HCT116 (cell line): Measurements from ENCODE around the gene ZDHHC22. TPM values are rescaled to one million over a fixed set of nuclear protein-coding genes. Genes with fewer than 3 reads are reported as not detected.

Experiments
- ATAC-seq: fragments of 200-7000 bp; cut with Tn5 transposase; 2 replicates; pipeline ENCODE4 v1.9.1; 2020; ENCODE audit warnings: mild to moderate bottlenecking, moderate library complexity
- BruUV-seq: library from RNA; stranded (reverse); fragments of 400-500 nt; replicated peaks from 2 replicates; lab custom pipeline; 2021; lab: Mats Ljungman, UMichigan
- CTCF ChIA-PET: fragments of 300-600 bp; sonication (Branson Sonifier 250); formaldehyde crosslinking; loops from one replicate; lab custom pipeline; 2021; ENCODE audit warnings: antibody characterized with exemption; lab: Charles Lee
- POLR2A ChIA-PET: fragments of 300-600, 350-600 bp; sonication (Branson Sonifier 250); formaldehyde crosslinking; loops from one replicate; lab custom pipeline; 2021; ENCODE audit warnings: antibody characterized with exemption; lab: Charles Lee
- RAD21 ChIA-PET, 2 experiments: fragments of 300-600 bp; sonication (Branson Sonifier 250); formaldehyde crosslinking; loops; one replicate each; lab custom pipeline; 2023; ENCODE audit warnings: low total read pairs in 2 of 2; ENCODE audit not compliant: uncharacterized antibody in 2 of 2, unreplicated experiment in 2 of 2, low non-redundant PET in 1 of 2; lab: Charles Lee
- DNase-seq: peaks from one replicate; pipeline ENCODE4 v3.0.0-alpha.2; 2010; ENCODE audit warnings: low read depth, low spot score
- H2AFZ ChIP-seq: fragments of 200-600 bp; shearing (Covaris generic), sonication (generic); 2 replicates; pipeline ENCODE4 v1.6.1; 2017; ENCODE audit warnings: low read depth, mixed run types, mixed read lengths, antibody characterized with exemption, low read length; ENCODE audit not compliant: poor library complexity, severe bottlenecking
- H3K27ac ChIP-seq: 2 replicates; pipeline ENCODE4 v1.5.1; 2012; ENCODE audit warnings: low read depth, low read length
- H3K27me3 ChIP-seq: fragments of 200-600 bp; sonication (generic); 2 replicates; pipeline ENCODE4 v1.6.1; 2016; ENCODE audit warnings: mixed run types, low read length, mixed read lengths; ENCODE audit not compliant: insufficient read depth
- H3K36me3 ChIP-seq, 2 experiments: fragments of 200-500 bp in 1 of 2; fragments of 200-600 bp in 1 of 2; sonication (Bioruptor generic) in 1 of 2; sonication (generic) in 1 of 2; 2 replicates each; pipeline versions ENCODE4 v1.5.1 to v1.6.1; 2014 to 2016; ENCODE audit warnings: low read length in 2 of 2, inconsistent platforms in 1 of 2, mixed read lengths in 1 of 2, mixed run types in 1 of 2; ENCODE audit not compliant: insufficient read depth in 2 of 2, control insufficient read depth in 1 of 2
- H3K4me1 ChIP-seq, 2 experiments: fragments of 200-600 bp in 1 of 2; sonication (generic) in 1 of 2; 2 replicates each; pipeline versions ENCODE4 v1.5.1 to v1.6.1; 2012 to 2017; ENCODE audit warnings: low read length in 2 of 2, inconsistent platforms in 1 of 2, mild to moderate bottlenecking in 1 of 2, mixed read lengths in 1 of 2, mixed run types in 1 of 2, moderate library complexity in 1 of 2; ENCODE audit not compliant: insufficient read depth in 2 of 2, control insufficient read depth in 1 of 2
- H3K4me2 ChIP-seq: fragments of 200-600 bp; sonication (generic); 2 replicates; pipeline ENCODE4 v1.6.1; 2017; ENCODE audit warnings: mixed run types, low read length, mixed read lengths
- H3K4me3 ChIP-seq, 2 experiments: fragments of 200-600 bp in 1 of 2; sonication (generic) in 1 of 2; replicated peaks in 1 of 2; 2 replicates each; pipeline ENCODE4 v1.5.1; 2011 to 2016; ENCODE audit warnings: low read length in 2 of 2, control low read depth in 1 of 2, low read depth in 1 of 2, mild to moderate bottlenecking in 1 of 2, mixed read lengths in 1 of 2, mixed run types in 1 of 2
- H3K79me2 ChIP-seq: fragments of 200-600 bp; sonication (generic); 2 replicates; pipeline ENCODE4 v1.6.1; 2017; ENCODE audit warnings: mild to moderate bottlenecking, mixed run types, low read length, moderate library complexity, mixed read lengths; ENCODE audit not compliant: insufficient read depth
- H3K9ac ChIP-seq: fragments of 200-600 bp; sonication (generic); 2 replicates; pipeline ENCODE4 v1.6.1; 2016; ENCODE audit warnings: low read length, mixed read lengths
- H3K9me2 ChIP-seq: fragments of 200-600 bp; sonication (generic), shearing (Covaris generic); 2 replicates; pipeline ENCODE4 v1.6.1; 2017; ENCODE audit warnings: mixed run types, mild to moderate bottlenecking, moderate library complexity; ENCODE audit not compliant: insufficient read depth
- H3K9me3 ChIP-seq, 2 experiments: fragments of 200-500 bp in 1 of 2; fragments of 200-600 bp in 1 of 2; sonication (Bioruptor generic) in 1 of 2; sonication (generic) in 1 of 2; 2 replicates each; pipeline ENCODE4 v1.6.1; 2014 to 2017; ENCODE audit warnings: low read length in 2 of 2, mixed read lengths in 2 of 2, inconsistent platforms in 1 of 2, low read depth in 1 of 2, mild to moderate bottlenecking in 1 of 2, mixed run types in 1 of 2, moderate library complexity in 1 of 2; ENCODE audit not compliant: control insufficient read depth in 1 of 2, insufficient read depth in 1 of 2
- H4K20me1 ChIP-seq: fragments of 200-600 bp; sonication (generic), shearing (Covaris generic); 2 replicates; pipeline ENCODE4 v1.6.1; 2017; ENCODE audit warnings: mixed run types, mild to moderate bottlenecking, moderate library complexity; ENCODE audit not compliant: insufficient read depth
- ATF3 ChIP-seq: IDR thresholded peaks from 2 replicates; pipeline ENCODE4 v1.6.1; 2012
- CBX3 ChIP-seq: IDR thresholded peaks from 2 replicates; pipeline ENCODE4 v1.6.1; 2012; ENCODE audit warnings: low read depth
- CEBPB ChIP-seq: IDR thresholded peaks from 2 replicates; pipeline ENCODE4 v1.6.1; 2012; ENCODE audit warnings: low read depth
- CTCF ChIP-seq, 3 experiments: fragments of 200-600 bp in 1 of 3; sonication (generic) in 1 of 3; IDR thresholded peaks in 2 of 3; conservative IDR thresholded peaks in 1 of 3; 2 replicates each; pipeline ENCODE4 v1.5.1; 2012 to 2017; ENCODE audit warnings: low read depth in 2 of 3, low read length in 2 of 3, antibody characterized with exemption in 1 of 3, borderline replicate concordance in 1 of 3, control low read depth in 1 of 3, mild to moderate bottlenecking in 1 of 3, mixed read lengths in 1 of 3, mixed run types in 1 of 3, moderate library complexity in 1 of 3; ENCODE audit not compliant: insufficient read depth in 1 of 3
- EGR1 ChIP-seq: IDR thresholded peaks from 2 replicates; pipeline ENCODE4 v1.6.1; 2012; ENCODE audit warnings: low read depth
- EZH2phosphoT487 ChIP-seq: fragments of 200-600 bp; IDR thresholded peaks from 2 replicates; pipeline ENCODE4 v1.6.1; 2018; ENCODE audit warnings: antibody characterized with exemption, borderline replicate concordance
- FOSL1 ChIP-seq: IDR thresholded peaks from 2 replicates; pipeline ENCODE4 v1.6.1; 2012; ENCODE audit warnings: low read depth
- JUND ChIP-seq: IDR thresholded peaks from 2 replicates; pipeline ENCODE4 v1.6.1; 2012
- POLR2A ChIP-seq: IDR thresholded peaks from 2 replicates; pipeline ENCODE4 v1.7.0; 2011; ENCODE audit warnings: borderline replicate concordance; ENCODE audit not compliant: insufficient read depth, insufficient read length; ENCODE audit errors: extremely low read depth
- POLR2AphosphoS5 ChIP-seq: IDR thresholded peaks from 2 replicates; pipeline ENCODE4 v1.6.1; 2011; ENCODE audit warnings: mild to moderate bottlenecking, low read depth, low read length, moderate library complexity
- RAD21 ChIP-seq: IDR thresholded peaks from 2 replicates; pipeline ENCODE4 v1.6.1; 2012; ENCODE audit warnings: low read depth, mild to moderate bottlenecking
- SIN3A ChIP-seq: IDR thresholded peaks from 2 replicates; pipeline ENCODE4 v1.6.1; 2012; ENCODE audit warnings: low read depth
- SP1 ChIP-seq: IDR thresholded peaks from 2 replicates; pipeline ENCODE4 v1.6.1; 2012; ENCODE audit warnings: low read depth
- SRF ChIP-seq: IDR thresholded peaks from 2 replicates; pipeline ENCODE4 v1.6.1; 2012; ENCODE audit warnings: low read depth
- TCF7L2 ChIP-seq: IDR thresholded peaks from 2 replicates; pipeline ENCODE4 v1.7.0; 2011; ENCODE audit warnings: borderline replicate concordance, inconsistent platforms; ENCODE audit not compliant: insufficient read depth, insufficient read length; ENCODE audit errors: extremely low read depth
- YY1 ChIP-seq: IDR thresholded peaks from 2 replicates; pipeline ENCODE4 v1.6.1; 2011; ENCODE audit warnings: low read length, low read depth, moderate library complexity, mild to moderate bottlenecking; ENCODE audit not compliant: insufficient replicate concordance; ENCODE audit errors: extremely low read depth
- ZBTB33 ChIP-seq: IDR thresholded peaks from 2 replicates; pipeline ENCODE4 v1.6.1; 2011; ENCODE audit warnings: mild to moderate bottlenecking, low read length, moderate library complexity; ENCODE audit not compliant: insufficient replicate concordance; ENCODE audit errors: extremely low read depth
- ZFX ChIP-seq: fragments of 450-650 bp; IDR thresholded peaks from 2 replicates; pipeline ENCODE4 v1.6.1; 2017
- intact Hi-C: fragments of 100-400 bp; cut with micrococcal nuclease; formaldehyde crosslinking; loops from 2 replicates; pipeline ENCODE4 v1.10.0; 2022
- total RNA-seq: library from RNA; stranded (reverse); gene quantifications from one replicate; pipeline ENCODE4 v1.2.1, GENCODE V29; 2021; ENCODE audit not compliant: unreplicated experiment

The ZDHHC22 gene
- total RNA-seq, 1 experiment from 2014 or later, result 0.10 TPM

GRCh38 chr14:77086017-77086727 lies 55.4 kb downstream of the ZDHHC22 start:
- Histone ChIP-seq H4K20me1 (no peaks in the 10 kb centered on the region), H3K4me2 (no peak overlapping the region), H3K79me2 (no peaks in the 10 kb centered on the region), H3K27me3 (no peaks in the 10 kb centered on the region), H2AFZ (no peak overlapping the region), H3K4me1 (peaks cover 22 to 27% of the 10 kb centered on the region in 2 experiments), H3K27ac (no peak overlapping the region), H3K9me3 (0 out of 4 replicates have a peak, but pooled peaks cover 3 to 4% of the 10 kb centered on the region in 2 experiments), H3K4me3 (no peak overlapping the region), H3K9ac (no peak overlapping the region), H3K36me3 (no peaks in the 10 kb centered on the region), H3K9me2 (no peaks in the 10 kb centered on the region)
- ChIA-PET CTCF (interaction anchor here (0.7 to 2.6 kb wide), 7 partner anchors 8 to 214 kb away, joined by 3 to 10 read pairs (median 5); no protein-coding TSS in a partner anchor), POLR2A (interaction anchor here (1.8 kb wide), 1 partner anchor 14 kb away, joined by 6 read pairs; no protein-coding TSS in a partner anchor), RAD21 (interaction anchor here in 1 of 2 experiments (1.1 to 1.3 kb wide), 2 partner anchors 9 to 14 kb away, joined by 4 read pairs; no protein-coding TSS in a partner anchor)
- TF ChIP-seq ZBTB33 (no peak), EGR1 (no peak), CBX3 (no peak), POLR2A (no peak), ATF3 (no peak), SP1 (no peak), FOSL1 (no peak), CTCF (IDR thresholded peaks at IDR 0.05 in 2 of 3, conservative IDR thresholded peaks at IDR 0.05 in 1 of 3; ENCODE audit: borderline replicate concordance in 1 of 3, insufficient read depth in 1 of 3, low read depth in 2 of 3, low read length in 2 of 3) (no peak), POLR2AphosphoS5 (no peak), EZH2phosphoT487 (no peak), JUND (no peak), TCF7L2 (no peak), SIN3A (no peak), SRF (no peak), CEBPB (no peak), YY1 (no peak), RAD21 (no peak), ZFX (no peak)
- intact Hi-C loops, result no loop called here
- no TSS peak for BruUV-seq
- ATAC-seq (peak; percentile 48; the same call in 1 of the 2 replicates), DNase-seq (no peak)
